GM13976 (cell line): Measurements from ENCODE around the gene PTPA.
"Not testable (repeated sequence)": the region's sequence is repeated elsewhere in the genome, so short reads cannot be mapped to it uniquely, and the experiment has no call there.

Experiments
- DNase-seq: peaks from one replicate; pipeline ENCODE4 v3.0.0; 2012; ENCODE audit warnings: low spot score
- in situ Hi-C: fragments of 300-500 bp; cut with MboI; formaldehyde crosslinking; loops from one replicate; pipeline ENCODE4 v1.12.0; 2022; ENCODE audit warnings: low sequenced_read_pairs, mixed read lengths, inconsistent platforms; ENCODE audit not compliant: unreplicated experiment
- TF ChIP-seq, protein P1 (sequence below): IDR thresholded peaks from 2 replicates; pipeline ENCODE4 v1.5.1; 2012; ENCODE audit warnings: borderline replicate concordance, mild to moderate bottlenecking; ENCODE audit not compliant: insufficient read depth; ENCODE audit errors: extremely low read depth, missing control alignments, control extremely low read depth

The PTPA gene

DNA sequence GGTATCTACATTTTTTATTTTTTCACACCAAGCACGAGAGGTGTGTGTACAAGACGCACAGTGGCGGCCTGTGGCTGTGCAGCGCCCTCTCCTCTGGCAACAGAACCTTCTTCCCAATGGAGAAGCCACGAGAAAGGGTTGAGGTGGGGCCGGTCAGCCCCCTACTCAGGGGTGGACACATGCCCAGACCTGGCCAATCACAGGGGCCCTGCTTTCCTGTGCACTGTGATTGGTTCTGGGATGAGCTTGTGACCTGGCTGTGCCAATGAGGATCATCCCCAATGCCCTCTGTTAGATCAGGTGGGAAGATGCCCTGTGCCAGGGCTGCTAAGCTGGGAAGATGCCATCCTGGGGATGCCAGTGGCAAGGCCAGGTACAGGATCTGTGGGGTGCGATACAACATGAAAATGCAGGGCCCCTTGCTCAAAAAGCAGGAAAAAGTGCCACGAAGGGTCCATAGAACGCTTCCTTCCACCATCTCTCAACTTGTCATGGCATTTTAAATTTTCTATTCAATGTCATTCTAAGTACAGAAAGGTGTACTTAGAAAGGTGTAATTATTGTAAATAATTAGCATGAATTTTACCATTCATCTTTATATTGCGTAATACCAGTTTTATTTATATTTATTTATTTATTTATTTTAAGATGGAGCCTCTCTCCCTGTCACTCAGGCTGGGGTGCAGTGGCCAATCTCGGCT is 51.4 kb downstream of the PTPA start:
- in situ Hi-C loops = no loop called here
- DNase-seq = no peak
- TF ChIP-seq, protein P1, sequence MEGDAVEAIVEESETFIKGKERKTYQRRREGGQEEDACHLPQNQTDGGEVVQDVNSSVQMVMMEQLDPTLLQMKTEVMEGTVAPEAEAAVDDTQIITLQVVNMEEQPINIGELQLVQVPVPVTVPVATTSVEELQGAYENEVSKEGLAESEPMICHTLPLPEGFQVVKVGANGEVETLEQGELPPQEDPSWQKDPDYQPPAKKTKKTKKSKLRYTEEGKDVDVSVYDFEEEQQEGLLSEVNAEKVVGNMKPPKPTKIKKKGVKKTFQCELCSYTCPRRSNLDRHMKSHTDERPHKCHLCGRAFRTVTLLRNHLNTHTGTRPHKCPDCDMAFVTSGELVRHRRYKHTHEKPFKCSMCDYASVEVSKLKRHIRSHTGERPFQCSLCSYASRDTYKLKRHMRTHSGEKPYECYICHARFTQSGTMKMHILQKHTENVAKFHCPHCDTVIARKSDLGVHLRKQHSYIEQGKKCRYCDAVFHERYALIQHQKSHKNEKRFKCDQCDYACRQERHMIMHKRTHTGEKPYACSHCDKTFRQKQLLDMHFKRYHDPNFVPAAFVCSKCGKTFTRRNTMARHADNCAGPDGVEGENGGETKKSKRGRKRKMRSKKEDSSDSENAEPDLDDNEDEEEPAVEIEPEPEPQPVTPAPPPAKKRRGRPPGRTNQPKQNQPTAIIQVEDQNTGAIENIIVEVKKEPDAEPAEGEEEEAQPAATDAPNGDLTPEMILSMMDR = no peak

DNA sequence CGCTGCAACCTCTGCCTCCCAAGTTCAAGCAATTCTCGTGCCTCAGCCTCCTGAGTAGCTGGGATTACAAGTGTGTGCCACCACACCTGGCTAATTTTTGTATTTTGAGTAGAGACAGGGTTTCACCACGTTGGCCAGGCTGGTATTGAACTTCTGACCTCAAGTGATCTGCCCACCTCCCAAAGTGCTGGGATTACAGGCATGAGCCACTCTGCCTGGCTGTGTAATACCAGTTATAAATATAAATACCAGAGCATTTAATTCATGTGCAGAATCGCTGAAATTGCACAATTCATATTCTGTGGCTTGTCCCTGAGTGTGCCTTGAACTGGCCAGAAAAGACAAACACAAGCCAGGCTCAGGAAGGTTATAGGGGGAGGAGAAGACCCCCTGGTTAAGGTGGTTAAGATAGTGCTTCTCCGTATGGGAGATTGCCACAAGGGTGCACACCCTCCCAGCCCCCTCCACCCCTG is 52.0 kb downstream of the PTPA start:
- DNase-seq, in situ Hi-C loops: not testable (repeated sequence)

DNA sequence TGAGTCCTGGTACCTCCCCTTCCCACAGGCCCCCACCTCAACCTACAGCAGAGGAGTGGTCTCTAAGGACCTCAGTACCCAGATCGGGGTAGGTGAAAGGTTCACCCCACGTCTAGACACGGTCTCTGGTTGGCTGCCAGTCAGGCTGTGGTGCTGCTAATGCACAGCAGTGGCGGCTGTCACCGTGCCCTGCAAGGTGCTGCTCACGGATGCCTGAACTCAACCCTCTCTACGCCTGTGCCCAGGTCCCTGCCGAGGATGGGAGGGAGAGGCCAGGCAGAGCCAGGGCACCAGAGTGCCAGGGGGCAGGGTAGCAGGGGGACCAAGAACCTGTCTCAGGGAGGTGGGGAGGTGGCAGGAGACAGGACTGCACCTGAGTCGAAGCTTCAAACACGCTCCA is 52.5 kb downstream of the PTPA start:
- TF ChIP-seq, protein P1 = no peak
- no peak for DNase-seq
- in situ Hi-C loops = no loop called here

DNA sequence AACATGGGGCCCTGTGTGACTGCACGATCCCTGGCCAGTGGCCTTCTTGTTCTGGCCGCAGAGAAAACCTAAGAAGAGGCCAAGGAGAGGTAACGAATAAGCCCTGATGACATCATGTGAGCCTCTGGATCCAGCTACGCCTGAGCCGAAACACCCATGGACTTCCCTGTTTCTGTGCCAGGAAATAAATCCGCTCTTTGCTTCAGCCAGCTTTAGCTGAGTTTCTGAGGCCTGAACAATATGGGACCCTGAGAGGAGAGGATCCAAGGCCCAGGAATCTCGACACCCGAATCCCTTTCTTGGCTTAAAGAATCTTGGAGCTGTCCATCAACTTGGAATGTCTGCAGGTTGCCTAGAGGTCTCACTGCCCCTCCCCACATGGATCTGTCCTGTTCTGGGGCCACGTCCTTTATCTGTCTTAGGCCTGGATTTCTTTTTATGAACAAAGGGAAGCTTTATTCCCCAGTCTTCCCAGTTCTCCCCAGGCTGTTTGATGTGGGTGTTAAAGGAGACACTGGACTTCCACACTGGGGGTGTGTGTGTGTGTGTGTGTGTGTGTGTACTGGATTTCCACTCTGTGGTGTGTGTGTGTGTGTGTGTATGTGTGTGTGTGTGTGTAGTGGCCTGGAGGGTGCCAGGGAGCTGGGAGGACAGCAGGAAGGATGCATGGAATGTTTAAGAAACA is 53.2 kb downstream of the PTPA start:
- in situ Hi-C loops = no loop called here
- TF ChIP-seq, protein P1 = no peak
- DNase-seq = no peak

DNA sequence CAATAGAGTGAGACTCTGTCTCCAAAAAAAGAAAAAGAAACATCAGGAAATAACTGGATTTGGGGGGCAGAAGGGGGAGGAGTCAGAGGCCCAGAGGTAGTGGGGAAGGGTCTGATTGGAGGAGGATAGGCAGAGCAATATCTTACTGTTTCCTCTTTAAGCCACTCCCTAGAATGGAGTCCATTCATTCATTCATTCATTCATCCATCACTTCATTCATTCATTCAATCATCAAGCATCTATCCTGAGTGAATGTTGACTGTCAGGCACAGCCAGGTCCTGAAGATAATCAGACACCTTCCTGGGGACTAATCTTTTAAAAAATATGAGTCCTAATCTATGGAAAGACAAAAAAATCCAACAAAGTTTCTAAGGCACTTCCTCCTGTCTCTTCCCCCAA is 54.0 kb downstream of the PTPA start:
- TF ChIP-seq, protein P1 = no peak
- in situ Hi-C loops = no loop called here

DNA sequence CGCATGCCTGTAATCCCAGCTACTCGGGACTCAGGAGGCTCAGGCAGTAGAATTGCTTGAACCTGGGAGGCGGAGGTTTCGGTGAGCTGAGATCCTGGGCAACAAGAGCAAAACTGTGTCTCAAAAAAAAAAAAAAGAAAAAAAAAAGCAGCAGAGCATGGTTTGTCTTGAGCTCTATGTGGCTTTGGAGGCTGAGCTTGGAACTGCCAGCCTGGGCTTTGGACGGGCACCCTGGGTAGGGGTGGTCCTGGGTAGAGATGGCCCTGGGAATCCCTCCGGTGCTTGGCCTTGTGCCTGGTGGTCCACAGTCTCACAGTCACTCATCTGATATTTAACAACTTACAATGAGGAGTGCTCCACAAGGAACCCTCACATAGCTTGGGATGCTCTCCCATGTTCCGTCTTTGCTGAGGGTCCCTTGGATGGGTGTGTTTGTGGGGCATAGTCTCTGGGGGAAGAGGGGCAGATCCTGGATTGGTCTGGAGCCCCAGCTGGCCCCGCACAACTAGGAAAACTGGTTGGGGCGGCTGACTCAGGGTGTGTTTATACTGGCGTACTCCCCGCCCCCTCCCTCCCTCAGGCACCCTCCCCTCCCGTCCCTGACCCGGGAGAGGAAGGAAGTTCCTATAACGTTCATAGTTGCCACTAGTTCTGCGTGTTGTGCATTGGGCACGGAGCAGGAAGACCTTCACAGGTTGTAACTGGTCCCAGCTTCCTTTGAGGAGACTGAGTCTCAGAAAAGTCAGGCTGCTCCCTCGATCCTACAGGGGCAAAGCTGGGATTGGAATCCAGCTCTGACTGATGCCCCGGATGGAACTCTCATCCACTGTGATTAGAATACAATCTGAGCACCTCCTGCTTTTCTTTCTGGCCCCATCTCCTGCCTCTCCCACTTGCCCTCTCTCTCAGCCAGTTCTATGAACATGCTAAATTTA is 55.7 kb downstream of the PTPA start:
- no peak for DNase-seq
- TF ChIP-seq, protein P1 = no peak
- in situ Hi-C loops = no loop called here

More for the DNA sequence above, 54.0 kb downstream of the PTPA start:
- DNase-seq = no peak
